CD4-positive, CD25-positive, alpha-beta regulatory T cell (primary cell): ENCODE data around the gene ARHGAP25. TPM values are rescaled to one million over a fixed set of nuclear protein-coding genes. Genes with fewer than 3 reads are reported as not detected.

Experiments used
- ATAC-seq, 2 donors: fragments of 150-1000 bp; cut with Tn5 transposase; one replicate each; pipeline ENCODE4 v1.10.0; 2021; ENCODE audit warnings: low read depth in 2 of 2, moderate number of reproducible peaks in 2 of 2, moderate library complexity in 1 of 2
- DNase-seq, 3 donors: peaks; one replicate each; pipeline versions ENCODE4 v3.0.0 to v3.0.0-alpha.2; 2012 to 2022; ENCODE audit warnings: mixed read lengths in 1 of 3
- H3K27ac ChIP-seq: one replicate; pipeline ENCODE4 v1.7.0; 2013; ENCODE audit warnings: mild to moderate bottlenecking, low read length; ENCODE audit not compliant: insufficient read depth, poor library complexity, severe bottlenecking
- H3K27me3 ChIP-seq: one replicate; pipeline ENCODE4 v1.7.0; 2013; ENCODE audit warnings: low read length; ENCODE audit not compliant: control insufficient read depth, insufficient read depth
- H3K36me3 ChIP-seq: one replicate; pipeline ENCODE4 v1.7.0; 2013; ENCODE audit warnings: mild to moderate bottlenecking, low read length, moderate library complexity; ENCODE audit not compliant: control insufficient read depth, insufficient read depth
- H3K4me1 ChIP-seq: 2 replicates; pipeline ENCODE4 v1.7.0; 2013; ENCODE audit warnings: mild to moderate bottlenecking, low read length; ENCODE audit not compliant: insufficient read depth, control insufficient read depth, poor library complexity, severe bottlenecking
- H3K4me3 ChIP-seq: one replicate; pipeline ENCODE4 v1.7.0; 2013; ENCODE audit warnings: low read depth, mild to moderate bottlenecking, low read length, moderate library complexity
- H3K9me3 ChIP-seq, 2 experiments: 1 replicate in 1 of 2; 2 replicates in 1 of 2; pipeline ENCODE4 v1.7.0; 2013; ENCODE audit warnings: low read length in 2 of 2, mild to moderate bottlenecking in 1 of 2, moderate library complexity in 1 of 2; ENCODE audit not compliant: control insufficient read depth in 2 of 2
- H3K27ac Mint-ChIP-seq, 3 donors: one replicate each; pipeline ENCODE4 v1.8.0; 2020 to 2022; ENCODE audit warnings: mild to moderate bottlenecking in 3 of 3, mixed read lengths in 3 of 3, moderate library complexity in 2 of 3
- H3K27me3 Mint-ChIP-seq: one replicate; pipeline ENCODE4 v1.8.0; 2022; ENCODE audit warnings: mild to moderate bottlenecking, mixed read lengths
- H3K36me3 Mint-ChIP-seq: one replicate; pipeline ENCODE4 v1.8.0; 2020; ENCODE audit warnings: mixed read lengths
- H3K4me1 Mint-ChIP-seq, 4 donors: one replicate each; pipeline ENCODE4 v1.8.0; 2020 to 2022; ENCODE audit warnings: mixed read lengths in 4 of 4, mild to moderate bottlenecking in 1 of 4
- H3K4me3 Mint-ChIP-seq, 4 donors: one replicate each; pipeline ENCODE4 v1.8.0; 2020 to 2022; ENCODE audit warnings: mild to moderate bottlenecking in 4 of 4, mixed read lengths in 4 of 4, moderate library complexity in 3 of 4
- H3K9me3 Mint-ChIP-seq, 7 donors: one replicate each; pipeline ENCODE4 v1.8.0; 2020 to 2022; ENCODE audit warnings: mixed read lengths in 7 of 7, mild to moderate bottlenecking in 3 of 7, moderate library complexity in 2 of 7
- polyA plus RNA-seq, 4 donors: library from polyadenylated mRNA; unstranded; fragments of 300-500 nt; fragmentation: Illumina TruSeq; gene quantifications; one replicate each; pipeline ENCODE4 v1.2.3, GENCODE V29; 2021
- total RNA-seq: library from RNA; stranded (reverse); gene quantifications from one replicate; pipeline ENCODE4 v1.2.3, GENCODE V29; 2022

The ARHGAP25 gene
- total and polyA plus RNA-seq, 5 donors from 2014 or later, result 97.8 to 148 (median 135) TPM

- Mint-ChIP-seq H3K36me3 (peaks cover 40% of the 10 kb centered on the region), H3K27ac (peak overlapping the region; percentile 92 to 93 (median 92)), H3K4me3 (peak overlapping the region in 3 of 4 donors; percentile 62 to 76 (median 70)), H3K9me3 (no peaks in the 10 kb centered on the region), H3K27me3 (no peaks in the 10 kb centered on the region), H3K4me1 (peaks cover 49 to 96% (median 88%) of the 10 kb centered on the region in 4 donors)
- DNase-seq, result no peak
- H3K4me3 ChIP-seq, result peak overlapping the region; percentile 100
- peaks cover 99% of the 10 kb centered on the region for H3K4me1 ChIP-seq
- H3K27me3 ChIP-seq, result no peaks in the 10 kb centered on the region
- H3K27ac ChIP-seq, result peak overlapping the region; percentile 88
- ATAC-seq, result no peak
- H3K9me3 ChIP-seq, result no peaks in the 10 kb centered on the region
- peaks cover 47% of the 10 kb centered on the region for H3K36me3 ChIP-seq
Measured at GRCh38 chr2:68744366-68744912, 9.8 kb downstream of the ARHGAP25 start.

- Mint-ChIP-seq H3K36me3 (peaks cover 38% of the 10 kb centered on the region), H3K4me1 (peaks cover 49 to 93% (median 84%) of the 10 kb centered on the region in 4 donors), H3K27ac (peak overlapping the region; percentile 92 to 93 (median 92)), H3K9me3 (no peaks in the 10 kb centered on the region), H3K4me3 (peak overlapping the region in 3 of 4 donors; percentile 62 to 76 (median 70)), H3K27me3 (no peaks in the 10 kb centered on the region)
- H3K9me3 ChIP-seq, result no peaks in the 10 kb centered on the region
- peak in 1 of 3 donors; percentile 63 for DNase-seq
- H3K4me3 ChIP-seq, result peak overlapping the region; percentile 100
- H3K27me3 ChIP-seq, result no peaks in the 10 kb centered on the region
- ATAC-seq, result peak in 1 of 2 donors; percentile 31
- H3K36me3 ChIP-seq, result peaks cover 48% of the 10 kb centered on the region
- H3K27ac ChIP-seq, result peak overlapping the region; percentile 88
- H3K4me1 ChIP-seq, result peaks cover 99% of the 10 kb centered on the region
Measured at GRCh38 chr2:68745006-68745405, 10.4 kb downstream of the ARHGAP25 start.

GRCh38 chr2:68746408-68746807 is 11.8 kb downstream of the ARHGAP25 start:
- H3K27me3 ChIP-seq, result no peaks in the 10 kb centered on the region
- no peaks in the 10 kb centered on the region for H3K9me3 ChIP-seq
- H3K27ac Mint-ChIP-seq, result peak overlapping the region; percentile 92 to 93 (median 92)
- peaks cover 94% of the 10 kb centered on the region for H3K4me1 ChIP-seq
- H3K36me3 Mint-ChIP-seq, result peaks cover 27% of the 10 kb centered on the region
- peak overlapping the region; percentile 88 for H3K27ac ChIP-seq
- H3K4me1 Mint-ChIP-seq, result peaks cover 38 to 95% (median 81%) of the 10 kb centered on the region in 4 donors
- H3K36me3 ChIP-seq, result peaks cover 51% of the 10 kb centered on the region
- no peaks in the 10 kb centered on the region for H3K9me3 Mint-ChIP-seq
- peak overlapping the region; percentile 100 for H3K4me3 ChIP-seq
- DNase-seq (no peak), ATAC-seq (no peak)
- H3K27me3 Mint-ChIP-seq, result no peaks in the 10 kb centered on the region
- H3K4me3 Mint-ChIP-seq, result peak overlapping the region in 3 of 4 donors; percentile 70 to 86 (median 76)

GRCh38 chr2:68747413-68747812 is 12.8 kb downstream of the ARHGAP25 start:
- no peak for ATAC-seq
- H3K27ac ChIP-seq, result peak overlapping the region; percentile 59
- no peak for DNase-seq

GRCh38 chr2:68747900-68748299 is 13.3 kb downstream of the ARHGAP25 start:
- peaks cover 44 to 96% (median 80%) of the 10 kb centered on the region in 4 donors for H3K4me1 Mint-ChIP-seq
- H3K9me3 Mint-ChIP-seq, result no peaks in the 10 kb centered on the region
- no peaks in the 10 kb centered on the region for H3K27me3 ChIP-seq
- DNase-seq (no peak), ATAC-seq (no peak)
- H3K4me3 Mint-ChIP-seq, result peak overlapping the region; percentile 64 to 86 (median 78)
- H3K4me3 ChIP-seq, result peak overlapping the region; percentile 58
- H3K4me1 ChIP-seq, result peaks cover 94% of the 10 kb centered on the region
- peak overlapping the region; percentile 59 for H3K27ac ChIP-seq
- H3K36me3 Mint-ChIP-seq, result peaks cover 27% of the 10 kb centered on the region
- no peaks in the 10 kb centered on the region for H3K27me3 Mint-ChIP-seq
- H3K9me3 ChIP-seq, result no peaks in the 10 kb centered on the region
- H3K36me3 ChIP-seq, result peaks cover 47% of the 10 kb centered on the region
- peak overlapping the region; percentile 89 to 97 (median 95) for H3K27ac Mint-ChIP-seq

More at GRCh38 chr2:68747413-68747812, 12.8 kb downstream of the ARHGAP25 start:
- no peaks in the 10 kb centered on the region for H3K27me3 Mint-ChIP-seq
- peaks cover 42 to 96% (median 82%) of the 10 kb centered on the region in 4 donors for H3K4me1 Mint-ChIP-seq
- no peaks in the 10 kb centered on the region for H3K9me3 Mint-ChIP-seq
- H3K36me3 Mint-ChIP-seq, result peaks cover 27% of the 10 kb centered on the region
- H3K9me3 ChIP-seq, result no peaks in the 10 kb centered on the region
- no peaks in the 10 kb centered on the region for H3K27me3 ChIP-seq
- peaks cover 94% of the 10 kb centered on the region for H3K4me1 ChIP-seq
- H3K4me3 Mint-ChIP-seq, result peak overlapping the region; percentile 64 to 86 (median 78)
- peak overlapping the region; percentile 58 for H3K4me3 ChIP-seq
- H3K36me3 ChIP-seq, result peaks cover 47% of the 10 kb centered on the region
- H3K27ac Mint-ChIP-seq, result peak overlapping the region; percentile 89 to 97 (median 95)

GRCh38 chr2:68748568-68748967 is 14.0 kb downstream of the ARHGAP25 start:
- ATAC-seq (no peak), DNase-seq (no peak)
- Mint-ChIP-seq H3K27ac (peak overlapping the region; percentile 88 to 95 (median 89)), H3K4me1 (peaks cover 50 to 96% (median 81%) of the 10 kb centered on the region in 4 donors), H3K27me3 (no peaks in the 10 kb centered on the region), H3K9me3 (no peaks in the 10 kb centered on the region), H3K36me3 (peaks cover 31% of the 10 kb centered on the region), H3K4me3 (peak overlapping the region; percentile 56 to 83 (median 68))
- H3K9me3 ChIP-seq, result no peaks in the 10 kb centered on the region
- H3K27ac ChIP-seq, result peak overlapping the region; percentile 59
- peaks cover 42% of the 10 kb centered on the region for H3K36me3 ChIP-seq
- peaks cover 94% of the 10 kb centered on the region for H3K4me1 ChIP-seq
- no peaks in the 10 kb centered on the region for H3K27me3 ChIP-seq
- H3K4me3 ChIP-seq, result peak overlapping the region; percentile 58

- Mint-ChIP-seq H3K27ac (peak overlapping the region; percentile 88 to 95 (median 89)), H3K36me3 (peaks cover 36% of the 10 kb centered on the region), H3K4me3 (peak overlapping the region; percentile 64 to 83 (median 71)), H3K9me3 (no peaks in the 10 kb centered on the region), H3K4me1 (peaks cover 48 to 96% (median 80%) of the 10 kb centered on the region in 4 donors), H3K27me3 (no peaks in the 10 kb centered on the region)
- DNase-seq (no peak), ATAC-seq (no peak)
- Histone ChIP-seq H3K27me3 (no peaks in the 10 kb centered on the region), H3K9me3 (no peaks in the 10 kb centered on the region), H3K36me3 (peaks cover 40% of the 10 kb centered on the region), H3K27ac (peak overlapping the region; percentile 59), H3K4me3 (peak overlapping the region; percentile 58), H3K4me1 (peaks cover 94% of the 10 kb centered on the region)
Measured at GRCh38 chr2:68749345-68749744, 14.7 kb downstream of the ARHGAP25 start.
